ENCODE measurements around the gene TRMT2A.

The TRMT2A gene

DNA sequence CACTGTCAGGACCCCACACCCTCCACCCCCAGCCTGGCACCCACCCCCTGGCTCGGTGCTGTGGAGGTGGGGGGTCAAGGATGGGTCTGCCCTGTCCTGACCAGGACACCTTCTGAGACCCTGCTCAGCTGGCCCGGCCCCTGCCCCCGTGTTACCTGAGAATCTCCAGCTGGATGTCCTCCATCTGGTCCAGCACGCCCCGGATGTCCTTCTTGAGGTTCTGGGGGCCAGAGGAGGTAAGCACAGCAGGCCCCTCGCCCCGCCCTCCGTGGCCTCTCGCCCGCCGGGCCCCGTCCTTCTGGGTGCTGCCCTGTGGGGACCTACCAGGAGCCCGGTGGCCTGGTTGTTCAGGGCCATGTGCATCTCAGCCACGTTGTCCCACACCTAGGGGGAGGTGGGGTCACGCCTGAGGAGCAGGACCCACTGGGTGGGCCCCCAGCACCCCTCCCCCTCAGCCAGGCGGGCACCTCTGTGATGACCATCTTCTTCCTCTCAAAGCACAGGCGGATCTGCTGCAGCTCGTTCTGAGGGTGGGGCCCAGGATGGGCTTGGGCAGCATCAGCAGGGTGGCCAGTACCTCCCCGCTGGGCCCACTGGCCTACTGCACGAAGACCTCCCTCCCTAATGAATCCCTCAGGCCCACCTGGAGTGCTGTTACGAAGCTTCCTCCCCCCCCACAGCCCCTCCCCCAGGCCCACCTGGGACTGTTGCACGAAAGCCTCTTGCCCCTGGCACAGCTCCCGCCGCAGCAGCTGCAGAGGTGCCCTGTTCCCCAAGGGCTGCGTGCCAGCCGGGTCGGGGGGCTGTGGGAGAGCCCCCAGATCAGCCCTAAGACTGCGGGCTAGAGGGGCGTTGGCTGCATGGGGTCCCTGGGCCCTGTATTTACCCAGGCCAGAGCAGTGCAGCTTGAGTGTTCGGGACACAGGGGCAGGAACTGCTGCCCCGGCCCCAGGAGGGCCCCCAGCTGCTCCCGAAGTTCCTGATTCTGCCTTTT, 32.5 kb upstream of the TRMT2A start:
- no peak for DNase-seq (ENCODE audit: low read depth in 4 of 4, low spot score in 1 of 4)

DNA sequence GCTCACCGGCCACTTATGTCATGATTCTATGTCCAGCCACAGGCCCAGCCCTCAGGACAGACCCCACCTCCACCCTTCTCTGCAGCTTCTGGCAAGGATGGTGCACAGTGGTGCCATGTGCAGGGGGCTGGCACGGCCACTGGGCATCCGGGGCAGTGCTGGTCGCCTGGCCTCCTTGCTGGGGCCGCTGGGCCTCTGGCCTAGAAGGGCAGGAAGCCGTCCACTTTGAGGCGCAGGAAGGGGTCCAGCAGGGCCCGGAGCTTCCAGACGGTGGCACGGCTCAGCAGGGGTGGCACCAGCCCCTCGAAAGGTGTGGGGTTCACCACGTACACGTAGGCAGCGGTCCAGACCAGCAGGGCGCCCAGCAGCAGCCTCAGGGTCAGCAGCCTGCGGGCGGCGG, 31.4 kb upstream of the TRMT2A start:
- DNase-seq (ENCODE audit: low read depth in 4 of 4, low spot score in 1 of 4), result no peak

DNA sequence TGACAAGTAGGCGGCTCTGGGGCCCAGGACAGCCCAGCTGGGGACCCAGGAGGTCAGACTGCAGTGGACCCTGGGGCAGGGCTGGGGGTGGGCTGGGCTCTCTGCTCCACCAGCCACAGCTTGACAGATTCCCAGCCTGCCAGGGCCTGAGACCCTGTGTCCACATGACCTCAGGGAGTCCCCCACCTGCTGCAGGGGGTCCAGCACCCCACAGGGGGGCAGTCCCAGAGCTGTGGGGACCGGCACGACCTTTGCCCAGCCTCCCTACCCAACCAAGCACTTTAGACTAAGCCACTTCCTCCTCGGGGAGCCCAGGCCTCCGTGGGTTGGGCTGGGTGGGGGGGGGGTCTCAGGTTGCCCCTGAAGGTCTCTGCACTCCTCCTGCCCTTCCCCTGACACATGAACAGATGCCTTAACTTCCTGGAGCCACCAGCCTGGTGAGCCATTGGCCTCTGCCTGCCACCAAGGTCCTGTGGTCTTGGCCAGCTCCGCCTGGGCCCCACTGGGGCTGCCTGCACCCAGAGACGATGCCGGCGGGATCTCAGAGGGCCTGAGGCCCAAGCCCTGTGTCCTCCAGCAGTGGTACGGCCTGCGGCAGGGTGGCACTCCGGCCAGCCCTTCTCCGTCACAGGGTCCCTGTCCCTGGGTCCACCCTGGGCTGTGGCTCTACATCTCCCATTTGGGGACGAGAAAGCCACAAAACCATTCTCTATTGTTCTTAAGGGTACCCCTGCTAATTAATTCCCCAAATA, 30.4 kb upstream of the TRMT2A start:
- no peak for DNase-seq (ENCODE audit: low read depth in 4 of 4, low spot score in 1 of 4)

DNA sequence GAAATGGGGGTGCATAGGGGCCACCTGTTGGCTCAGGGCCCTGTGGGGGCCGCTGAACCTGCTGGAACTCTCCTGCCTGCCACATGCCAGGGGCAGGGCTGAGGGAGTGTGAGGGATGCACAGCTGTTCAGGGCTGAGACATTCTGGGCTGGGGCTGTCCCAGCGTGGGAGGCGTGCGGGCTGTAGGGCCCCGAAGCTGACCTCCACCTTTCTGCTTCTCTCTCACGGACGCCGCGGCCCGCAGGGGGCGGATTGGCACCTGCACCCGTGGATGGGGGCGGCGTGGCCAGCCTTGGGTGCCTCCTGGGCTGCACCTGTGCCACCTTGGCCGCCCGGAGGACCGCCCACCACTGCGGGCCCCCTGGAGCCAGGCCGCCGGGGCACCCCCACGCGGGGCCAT, 29.8 kb upstream of the TRMT2A start:
- DNase-seq (ENCODE audit: low read depth in 4 of 4, low spot score in 1 of 4), result no peak

DNA sequence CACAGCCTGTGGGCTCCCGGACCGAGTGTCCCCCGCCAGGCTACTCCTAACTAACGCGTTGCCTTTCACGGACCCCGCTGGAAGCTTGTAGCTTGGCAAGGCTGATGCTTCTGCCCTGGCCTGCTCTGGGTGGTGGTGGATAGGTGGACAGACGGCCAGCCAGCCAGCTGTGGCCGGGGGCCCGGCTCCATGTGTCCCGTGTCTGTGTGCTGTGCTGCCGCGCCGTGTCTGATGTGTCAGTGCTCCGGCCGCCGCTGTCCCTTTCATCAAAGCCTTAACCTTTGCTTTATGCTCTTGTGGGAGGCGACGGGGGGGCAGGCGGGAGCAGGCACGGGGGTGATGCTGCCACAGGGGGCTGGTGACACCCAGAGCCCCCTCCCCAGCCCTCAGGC, 28.8 kb upstream of the TRMT2A start:
- DNase-seq (ENCODE audit: low read depth in 4 of 4, low spot score in 1 of 4), result no peak

DNA sequence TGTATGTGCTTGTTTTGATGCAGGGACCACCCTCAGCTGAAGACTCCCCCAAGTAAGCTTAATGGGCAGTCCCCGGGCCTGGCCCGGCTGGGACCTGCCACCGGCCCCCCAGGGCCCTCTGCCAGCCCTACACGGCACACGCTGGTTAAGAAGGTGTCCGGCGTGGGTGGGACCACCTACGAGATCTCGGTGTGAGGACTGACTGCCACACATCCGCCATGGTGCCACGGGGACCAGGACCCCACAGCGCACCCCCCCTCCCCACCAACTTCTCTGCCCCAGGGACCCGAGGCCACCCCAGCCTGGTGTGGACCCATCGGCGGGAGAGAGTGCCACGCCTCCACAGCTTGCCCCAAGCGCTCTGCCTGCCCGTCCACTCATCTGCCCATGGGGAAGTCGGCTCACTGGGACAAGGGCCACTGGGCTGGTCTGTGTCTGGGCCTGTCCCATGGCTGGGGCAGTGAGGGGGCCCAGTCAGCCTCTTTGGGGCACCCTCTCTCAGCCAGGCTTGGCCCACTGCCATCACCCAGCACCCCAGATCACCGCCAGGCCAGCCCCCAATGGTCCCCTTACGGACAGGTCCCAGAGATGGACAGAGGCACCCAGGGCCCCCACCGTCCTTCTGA, 28.3 kb upstream of the TRMT2A start:
- DNase-seq (ENCODE audit: low read depth in 4 of 4, low spot score in 1 of 4), result no peak

DNA sequence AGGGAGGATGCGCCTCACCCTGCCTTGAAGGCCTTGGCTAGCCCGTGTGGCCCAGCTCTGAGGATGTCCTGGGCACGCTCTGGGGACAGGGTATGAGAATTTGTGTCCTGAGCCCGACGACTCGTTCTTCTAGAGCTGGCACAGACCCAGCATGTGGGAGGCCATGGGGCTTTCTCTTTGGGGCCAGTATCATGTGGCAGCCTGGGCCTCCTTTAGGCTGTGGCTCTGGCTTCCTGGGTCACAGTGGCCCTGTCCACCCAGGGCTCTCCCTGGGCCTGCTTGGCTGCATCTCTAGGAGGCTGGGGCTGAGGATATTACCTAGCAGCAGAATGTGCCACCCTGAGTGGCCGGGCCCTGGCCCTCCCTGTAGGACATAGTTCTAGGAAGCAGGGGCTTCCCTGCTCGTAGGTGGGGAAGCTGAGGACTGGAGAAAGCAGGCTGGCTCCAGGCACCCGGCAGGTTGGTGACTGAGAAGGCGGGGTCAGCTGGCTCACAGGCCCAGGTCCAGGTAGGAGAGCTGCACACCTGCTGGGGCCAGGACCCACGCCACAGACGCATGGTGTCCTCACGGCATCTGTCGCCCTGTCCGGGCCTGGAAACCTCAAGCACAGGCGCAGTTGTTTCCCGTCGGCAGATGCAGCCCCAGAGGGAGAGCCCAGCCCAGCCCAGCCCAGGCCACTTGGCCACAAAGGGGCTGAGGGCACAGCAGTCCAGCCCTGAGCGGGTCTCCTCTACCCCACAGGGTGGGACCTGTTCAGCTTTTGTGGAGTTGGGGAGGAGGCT, 27.0 kb upstream of the TRMT2A start:
- no peak for DNase-seq (ENCODE audit: low read depth in 4 of 4, low spot score in 1 of 4)

DNA sequence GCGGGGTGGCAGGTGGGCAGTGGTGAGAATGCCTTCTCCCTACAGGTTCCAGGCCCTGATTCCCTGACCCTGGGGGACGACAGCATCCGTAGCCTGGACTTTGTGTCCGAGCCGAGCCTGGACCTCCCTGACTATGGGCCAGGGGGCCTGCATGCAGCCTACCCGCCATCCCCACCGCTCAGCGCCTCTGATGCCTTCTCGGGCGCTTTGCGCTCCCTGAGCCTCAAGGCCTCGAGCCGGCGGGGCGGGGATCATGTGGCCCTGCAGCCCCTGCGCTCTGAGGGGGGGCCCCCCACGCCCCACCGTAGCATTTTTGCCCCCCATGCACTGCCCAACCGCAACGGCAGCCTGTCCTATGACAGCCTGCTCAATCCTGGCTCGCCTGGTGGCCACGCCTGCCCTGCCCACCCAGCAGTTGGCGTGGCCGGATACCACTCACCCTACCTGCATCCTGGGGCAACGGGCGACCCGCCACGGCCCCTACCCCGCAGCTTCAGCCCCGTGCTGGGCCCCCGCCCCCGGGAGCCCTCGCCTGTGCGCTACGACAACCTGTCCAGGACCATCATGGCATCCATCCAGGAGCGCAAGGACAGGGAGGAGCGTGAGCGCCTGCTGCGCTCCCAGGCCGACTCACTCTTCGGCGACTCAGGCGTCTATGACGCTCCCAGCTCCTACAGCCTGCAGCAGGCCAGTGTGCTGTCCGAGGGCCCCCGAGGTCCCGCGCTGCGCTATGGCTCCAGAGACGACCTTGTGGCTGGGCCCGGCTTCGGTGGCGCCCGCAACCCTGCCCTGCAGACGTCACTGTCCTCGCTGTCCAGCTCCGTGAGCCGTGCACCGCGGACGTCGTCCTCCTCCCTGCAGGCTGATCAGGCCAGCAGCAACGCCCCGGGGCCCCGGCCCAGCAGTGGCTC, 25.9 kb upstream of the TRMT2A start:
- DNase-seq (ENCODE audit: low read depth in 4 of 4, low spot score in 1 of 4), result no peak

DNA sequence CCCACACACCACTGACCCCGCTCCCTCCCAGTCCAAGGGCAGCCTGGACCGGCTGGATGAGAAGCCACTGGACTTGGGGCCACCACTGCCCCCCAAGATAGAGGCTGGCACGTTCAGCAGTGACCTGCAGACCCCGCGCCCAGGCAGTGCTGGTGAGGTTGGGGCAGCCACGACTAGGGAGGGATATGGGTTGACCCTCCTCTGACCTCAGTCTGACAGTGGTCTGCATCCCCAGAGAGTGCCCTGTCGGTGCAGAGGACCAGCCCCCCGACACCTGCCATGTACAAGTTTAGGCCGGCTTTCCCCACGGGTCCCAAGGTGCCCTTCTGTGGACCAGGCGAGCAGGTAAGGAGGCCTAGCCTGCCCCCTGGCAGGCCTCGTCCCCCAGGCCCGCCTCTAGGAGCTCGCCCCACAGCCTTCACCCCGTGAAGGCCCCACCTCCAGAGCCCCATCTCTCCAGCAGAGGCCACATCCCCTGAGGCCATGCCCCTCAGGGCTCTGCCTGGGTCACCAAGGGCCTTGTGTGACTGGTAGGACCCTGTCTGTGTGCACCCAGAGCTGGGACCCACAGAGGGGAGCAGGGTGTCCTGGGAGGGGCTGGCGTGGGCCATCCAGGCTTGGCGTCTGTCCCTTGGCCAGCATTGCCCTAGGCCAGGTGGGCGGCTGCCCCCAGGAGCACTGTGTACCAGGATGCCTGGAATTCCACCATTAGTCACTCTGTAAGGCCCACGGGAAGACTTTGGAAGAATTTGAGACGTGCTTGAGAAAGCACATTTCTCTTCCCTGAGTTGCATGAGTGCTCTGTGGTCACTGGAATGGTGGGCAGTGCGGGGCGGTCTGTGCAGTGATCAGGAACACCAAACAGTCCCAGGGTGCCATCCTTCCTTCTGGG, 24.4 kb upstream of the TRMT2A start:
- no peak for DNase-seq (ENCODE audit: low read depth in 4 of 4, low spot score in 1 of 4)

DNA sequence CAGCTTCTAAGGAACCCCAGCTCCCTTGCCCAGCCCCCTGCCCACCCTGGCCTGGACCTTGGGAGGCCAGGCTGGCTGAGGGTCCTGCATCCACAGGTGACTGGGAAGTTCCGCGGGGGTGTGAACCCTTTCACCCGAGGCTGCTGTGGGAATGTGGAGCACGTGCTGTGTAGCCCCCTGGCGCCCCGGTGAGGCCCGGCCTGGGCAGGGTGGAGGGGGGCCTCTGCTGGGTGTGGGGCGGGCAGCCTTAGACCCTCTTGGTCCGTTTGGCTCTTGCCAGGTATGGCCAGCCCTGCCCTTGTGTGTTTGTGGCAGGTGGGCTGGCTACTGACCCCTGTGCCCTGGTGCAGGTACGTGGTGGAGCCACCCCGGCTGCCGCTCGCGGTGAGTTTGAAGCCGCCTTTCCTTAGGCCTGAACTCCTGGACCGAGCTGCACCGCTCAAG, 23.5 kb upstream of the TRMT2A start:
- no peak for DNase-seq (ENCODE audit: low read depth in 4 of 4, low spot score in 1 of 4)

DNA sequence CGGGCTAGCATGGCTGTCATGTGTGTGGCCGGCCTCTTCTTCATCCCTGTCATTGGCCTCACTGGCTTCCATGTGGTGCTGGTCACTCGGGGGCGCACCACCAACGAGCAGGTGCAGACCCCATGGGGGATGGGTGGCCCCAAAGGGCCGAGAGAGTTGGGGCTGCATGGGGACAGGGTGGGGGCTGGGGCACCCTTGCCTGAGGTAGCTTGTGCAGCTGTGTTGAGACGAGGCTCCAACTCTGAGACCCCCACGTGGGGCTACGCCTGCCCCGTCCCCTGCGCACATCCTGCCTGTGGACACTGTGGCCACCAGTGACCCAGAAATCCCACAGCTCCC, 23.1 kb upstream of the TRMT2A start:
- no peak for DNase-seq (ENCODE audit: low read depth in 4 of 4, low spot score in 1 of 4)

DNA sequence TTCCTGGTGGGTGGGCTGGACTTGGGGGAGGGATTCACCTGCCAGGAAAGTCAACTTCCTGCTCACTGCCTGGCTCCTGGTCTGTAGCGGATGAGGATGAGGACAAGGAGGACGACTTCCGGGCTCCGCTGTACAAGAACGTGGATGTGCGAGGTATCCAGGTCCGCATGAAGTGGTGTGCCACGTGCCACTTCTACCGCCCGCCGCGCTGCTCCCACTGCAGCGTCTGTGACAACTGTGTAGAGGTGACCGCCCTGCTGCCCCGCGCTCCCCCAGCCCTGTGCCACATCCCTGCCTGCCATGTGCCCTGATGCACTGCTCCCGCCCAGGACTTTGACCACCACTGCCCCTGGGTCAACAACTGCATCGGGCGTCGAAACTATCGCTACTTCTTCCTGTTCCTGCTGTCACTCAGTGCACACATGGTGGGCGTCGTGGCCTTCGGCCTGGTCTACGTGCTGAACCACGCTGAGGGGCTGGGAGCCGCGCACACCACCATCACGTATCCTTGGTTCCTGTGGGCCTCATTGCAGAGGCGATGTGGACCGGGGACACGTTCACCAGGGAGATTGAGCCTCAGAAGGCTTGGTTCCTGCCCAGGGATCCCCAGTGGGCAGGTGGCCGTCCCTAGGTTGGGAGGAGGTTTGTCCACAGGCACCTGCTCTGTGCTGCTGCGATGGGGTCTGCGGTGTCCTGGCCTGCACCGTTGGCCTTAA, 22.5 kb upstream of the TRMT2A start:
- DNase-seq (ENCODE audit: low read depth in 4 of 4, low spot score in 1 of 4), result no peak

DNA sequence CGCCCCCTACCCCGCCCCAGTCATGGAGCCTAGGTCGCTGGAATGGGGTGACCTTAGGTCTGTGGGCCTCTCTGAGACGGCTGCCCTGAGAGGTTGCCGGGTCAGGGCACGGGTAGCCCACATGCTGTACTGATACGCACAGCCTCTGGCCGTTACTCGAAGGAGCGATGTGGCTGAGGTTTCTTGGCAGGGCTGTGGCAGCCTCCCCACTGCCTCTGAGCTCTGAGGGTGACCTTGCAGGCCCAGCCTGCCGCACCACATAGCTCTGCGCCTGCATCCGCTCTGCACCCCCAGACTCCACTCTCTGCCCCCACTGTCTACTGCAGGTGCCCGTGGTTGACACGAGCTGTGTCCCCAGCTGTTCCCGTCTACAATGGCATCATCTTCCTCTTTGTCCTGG, 21.8 kb upstream of the TRMT2A start:
- DNase-seq (ENCODE audit: low read depth in 4 of 4, low spot score in 1 of 4), result no peak

DNA sequence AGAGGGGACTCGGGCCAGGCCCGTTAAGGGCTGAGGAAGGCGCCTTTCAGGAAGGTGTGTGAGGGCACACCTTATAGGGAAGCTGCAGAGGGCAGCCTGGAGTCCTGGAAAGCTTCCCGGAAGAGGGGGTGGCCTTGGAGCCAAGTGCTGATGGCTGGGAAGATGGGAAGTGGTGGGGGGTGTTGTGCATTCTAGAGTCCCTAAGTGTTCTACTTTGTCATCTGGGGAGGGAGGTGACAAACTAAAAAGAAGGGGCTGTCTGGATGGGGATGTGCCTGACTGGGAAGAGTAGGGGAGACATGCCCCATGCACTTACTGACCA, 21.4 kb upstream of the TRMT2A start:
- no peak for DNase-seq (ENCODE audit: low read depth in 4 of 4, low spot score in 1 of 4)

DNA sequence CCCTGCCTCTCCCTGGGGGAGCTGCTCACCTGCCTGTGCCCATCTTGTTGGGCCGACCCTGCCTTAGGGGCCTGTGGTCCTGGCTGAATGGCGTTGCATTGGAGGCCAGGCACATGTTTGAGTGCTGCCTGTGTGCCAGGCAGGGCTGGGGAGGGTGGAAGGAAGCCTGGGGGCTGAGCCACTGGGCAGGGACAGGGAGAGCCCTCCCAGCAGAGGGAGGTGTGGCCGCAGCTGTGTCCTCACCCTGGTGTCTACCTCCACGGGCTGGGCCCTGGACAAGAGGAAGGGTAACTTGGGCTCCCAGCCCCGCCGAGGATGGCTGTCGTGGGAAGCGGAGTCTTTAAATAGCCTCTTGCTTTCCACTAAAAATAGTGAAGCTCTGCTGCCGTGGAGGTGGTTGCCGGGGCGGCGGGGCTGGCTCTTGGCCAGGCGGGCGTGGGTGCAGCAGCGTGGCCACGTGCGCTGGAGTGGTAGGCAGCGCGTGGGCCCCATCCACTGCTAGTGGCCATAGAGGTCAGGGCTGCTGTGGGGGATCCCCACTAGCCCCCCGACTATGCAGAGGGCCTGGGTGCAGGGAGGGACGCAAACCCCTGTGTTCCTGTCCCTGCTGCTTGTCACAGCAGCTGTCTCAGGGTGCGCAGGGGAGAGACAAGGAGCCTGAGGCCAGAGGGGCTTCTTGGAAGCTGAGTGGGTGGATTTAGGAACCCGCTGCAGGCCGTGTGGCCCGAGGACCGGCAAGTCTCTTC, 20.8 kb upstream of the TRMT2A start:
- no peak for DNase-seq (ENCODE audit: low read depth in 4 of 4, low spot score in 1 of 4)

DNA sequence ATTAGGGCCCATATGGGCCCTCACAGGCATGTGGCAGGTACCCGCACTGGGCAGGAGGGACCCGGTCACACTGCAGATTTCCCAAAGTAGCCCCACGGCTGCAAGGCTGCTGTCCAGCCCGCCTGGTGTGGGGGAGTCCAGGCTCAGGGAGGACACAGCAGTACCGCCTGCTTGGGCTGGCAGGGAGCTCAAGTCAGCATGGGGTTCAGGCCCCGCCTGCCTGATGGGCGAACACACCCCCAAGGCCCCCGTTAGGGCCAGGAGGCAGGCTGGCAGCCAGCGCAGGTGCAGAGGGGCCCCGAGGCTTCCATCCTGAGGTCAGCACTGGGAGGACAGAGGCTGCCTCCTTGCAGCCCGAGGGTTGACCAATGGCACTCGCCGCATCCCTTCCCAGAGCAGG, 20.1 kb upstream of the TRMT2A start:
- no peak for DNase-seq (ENCODE audit: low read depth in 4 of 4, low spot score in 1 of 4)

DNA sequence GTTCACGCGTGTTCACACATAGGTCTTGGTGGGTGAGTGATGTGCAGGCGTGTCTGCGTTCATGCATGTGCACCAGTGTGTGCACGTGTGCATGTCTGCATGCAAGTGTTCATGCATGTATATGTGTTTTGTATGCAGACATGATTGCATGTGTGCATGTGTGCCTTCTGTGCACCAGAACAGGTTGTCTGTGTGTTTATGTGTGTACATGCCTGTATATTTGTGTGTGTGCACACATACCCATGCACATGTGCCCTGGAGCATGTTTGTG, 19.5 kb upstream of the TRMT2A start:
- DNase-seq (ENCODE audit: low read depth in 4 of 4, low spot score in 1 of 4), result no peak
